ENCODE results near the gene MT1G. TPM values are rescaled to one million over a fixed set of nuclear protein-coding genes. Genes with fewer than 3 reads are reported as not detected.

MT1G gene
- total and polyA plus RNA-seq, 9 of the 15 experiments (the other 6 are each of a cell fraction or from before 2014, with no cell fraction given) = 0.28 to 1.7 (median 0.69) TPM; not detected in 4

- DNase-seq (ENCODE audit: extremely low read depth in 1 of 4, low spot score in 3 of 4) (no peak), ATAC-seq (no peak), FAIRE-seq (no peak)
- in situ Hi-C loops (cut with MboI) (no loop called here), intact Hi-C loops (cut with micrococcal nuclease) (no loop called here)
- 11% methylated on average over 6 of the region's 6 CpGs for WGBS (ENCODE audit: insufficient coverage, low coverage, missing lambda C conversion rate)
- H3K36me3 ChIP-seq (ENCODE audit: control insufficient read depth, insufficient read depth, low read length) = no peaks in the 10 kb centered on the region
- no peak overlapping the region for H3K9ac ChIP-seq (ENCODE audit: insufficient read depth in 1 of 2, low read depth in 2 of 2, low read length in 2 of 2)
- H3K9me1 ChIP-seq (ENCODE audit: control insufficient read depth, insufficient read depth, low read length) = no peaks in the 10 kb centered on the region
- peaks cover 6 to 18% of the 10 kb centered on the region in 2 experiments; a peak in 3 of 5 replicates for H3K4me1 ChIP-seq (replicated peaks in 1 of 2; ENCODE audit: control insufficient read depth in 2 of 2, insufficient read depth in 2 of 2, low read length in 2 of 2)
- BruUV-seq (replicated peaks) = no TSS peak
- peaks cover 3% of the 10 kb centered on the region; the same call in 1 of the 2 replicates for H4K20me1 ChIP-seq (replicated peaks; ENCODE audit: control insufficient read depth, insufficient read depth, low read length)
- H3K4me3 ChIP-seq = no peak overlapping the region
- no peak overlapping the region for H2AFZ ChIP-seq (ENCODE audit: low read depth, low read length)
- H3K9me3 ChIP-seq (replicated peaks; ENCODE audit: control insufficient read depth, insufficient read depth, low read depth, low read length) = no peaks in the 10 kb centered on the region
- H3K4me2 ChIP-seq (ENCODE audit: insufficient read depth, low read length) = no peak overlapping the region
- ChIA-PET POLR2A (no interaction called here), CTCF (ENCODE audit: low intra/inter-chr PET ratio) (interaction anchor here (0.6 kb wide), 1 partner anchor 21 kb away, joined by 3 read pairs; no protein-coding TSS in a partner anchor)
- H3K79me2 ChIP-seq (ENCODE audit: control insufficient read depth, insufficient read depth, low read length) = no peaks in the 10 kb centered on the region
- peaks cover 9 to 48% of the 10 kb centered on the region in 2 experiments; a peak in 4 of 5 replicates for H3K27me3 ChIP-seq (ENCODE audit: control insufficient read depth in 2 of 2, insufficient read depth in 2 of 2, low read length in 2 of 2)
- no peak overlapping the region for H3K27ac ChIP-seq (ENCODE audit: extremely low read depth, low read depth, low read length)
- TF ChIP-seq ZNF124 (CRISPR knock-in tag; IDR thresholded peaks at IDR 0.05) (no peak), HMBOX1 (IDR thresholded peaks at IDR 0.05) (no peak), SIRT6 (IDR thresholded peaks at IDR 0.05; ENCODE audit: low read depth, low read length) (no peak), HMGXB4 (CRISPR knock-in tag; IDR thresholded peaks at IDR 0.05) (no peak), CHD1 (IDR thresholded peaks at IDR 0.05; ENCODE audit: low read length) (no peak), ZBTB11 (CRISPR knock-in tag; IDR thresholded peaks at IDR 0.05) (no peak), ZBTB8A (IDR thresholded peaks at IDR 0.05; ENCODE audit: partially characterized antibody) (no peak), ERF (CRISPR knock-in tag; IDR thresholded peaks at IDR 0.05) (no peak), ZBTB1 (CRISPR knock-in tag; IDR thresholded peaks at IDR 0.05; ENCODE audit: borderline replicate concordance, low read depth) (no peak)
- TF ChIP-seq, protein P1, sequence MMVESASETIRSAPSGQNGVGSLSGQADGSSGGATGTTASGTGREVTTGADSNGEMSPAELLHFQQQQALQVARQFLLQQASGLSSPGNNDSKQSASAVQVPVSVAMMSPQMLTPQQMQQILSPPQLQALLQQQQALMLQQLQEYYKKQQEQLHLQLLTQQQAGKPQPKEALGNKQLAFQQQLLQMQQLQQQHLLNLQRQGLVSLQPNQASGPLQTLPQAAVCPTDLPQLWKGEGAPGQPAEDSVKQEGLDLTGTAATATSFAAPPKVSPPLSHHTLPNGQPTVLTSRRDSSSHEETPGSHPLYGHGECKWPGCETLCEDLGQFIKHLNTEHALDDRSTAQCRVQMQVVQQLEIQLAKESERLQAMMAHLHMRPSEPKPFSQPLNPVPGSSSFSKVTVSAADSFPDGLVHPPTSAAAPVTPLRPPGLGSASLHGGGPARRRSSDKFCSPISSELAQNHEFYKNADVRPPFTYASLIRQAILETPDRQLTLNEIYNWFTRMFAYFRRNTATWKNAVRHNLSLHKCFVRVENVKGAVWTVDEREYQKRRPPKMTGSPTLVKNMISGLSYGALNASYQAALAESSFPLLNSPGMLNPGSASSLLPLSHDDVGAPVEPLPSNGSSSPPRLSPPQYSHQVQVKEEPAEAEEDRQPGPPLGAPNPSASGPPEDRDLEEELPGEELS (CRISPR knock-in tag; IDR thresholded peaks at IDR 0.05; ENCODE audit: borderline replicate concordance) = no peak
Observed at GRCh38 chr16:56679818-56680217, 12.0 kb upstream of the MT1G start.

Measured in K562 (cell line).